ENCODE measurements around the gene ADCYAP1. TPM values are rescaled to one million over a fixed set of nuclear protein-coding genes. Genes with fewer than 3 reads are reported as not detected.

The ADCYAP1 gene
- total RNA-seq, 1 experiment from 2014 or later: not detected

GRCh38 chr18:926946-927345 is 22.3 kb downstream of the ADCYAP1 start:
- no peak for DNase-seq
- Mint-ChIP-seq H3K27ac (no peak overlapping the region), H3K27me3 (ENCODE audit: low read depth) (peaks cover 8% of the 10 kb centered on the region)

More at GRCh38 chr18:926946-927345, 22.3 kb downstream of the ADCYAP1 start:
- Histone ChIP-seq H2BK5ac (ENCODE audit: insufficient read length, low read length) (no peak overlapping the region), H3K9me3 (ENCODE audit: control insufficient read depth, low read depth, low read length) (no peaks in the 10 kb centered on the region), H3K4me2 (ENCODE audit: insufficient read depth, insufficient read length, low read length) (no peak overlapping the region), H4K91ac (ENCODE audit: insufficient read length, low read depth, low read length) (no peak overlapping the region), H3K79me2 (ENCODE audit: insufficient read depth, low read length) (no peaks in the 10 kb centered on the region), H3K4ac (ENCODE audit: low read depth, low read length) (no peak overlapping the region), H4K20me1 (ENCODE audit: control insufficient read depth, insufficient read depth, insufficient read length) (no peaks in the 10 kb centered on the region), H3K79me1 (ENCODE audit: insufficient read depth, low read depth, low read length, poor library complexity, severe bottlenecking) (no peaks in the 10 kb centered on the region), H4K8ac (replicated peaks; ENCODE audit: insufficient read length, low read depth, low read length) (no peak overlapping the region), H3T11ph (ENCODE audit: low read length) (no peak overlapping the region), H2AFZ (ENCODE audit: low read length) (no peak overlapping the region), H2BK20ac (ENCODE audit: low read depth, low read length, poor library complexity, severe bottlenecking) (no peak overlapping the region), H2BK12ac (ENCODE audit: insufficient read length, low read depth, low read length) (no peak overlapping the region), H2BK120ac (ENCODE audit: low read depth, low read length, poor library complexity, severe bottlenecking) (no peak overlapping the region), H2BK15ac (ENCODE audit: low read depth, low read length) (no peak overlapping the region), H3K27ac (ENCODE audit: insufficient read length, low read depth, low read length) (no peak overlapping the region), H3K18ac (ENCODE audit: insufficient read length, low read depth, low read length) (no peak overlapping the region), H3K27me3 (ENCODE audit: insufficient read depth, low read length) (no peaks in the 10 kb centered on the region), H3K4me1 (ENCODE audit: insufficient read depth, low read length) (no peaks in the 10 kb centered on the region; the same call in 1 of the 2 replicates), H3K14ac (ENCODE audit: insufficient read depth, low read length) (no peak overlapping the region), H4K5ac (ENCODE audit: insufficient read length, low read depth, low read length) (no peak overlapping the region), H3K23me2 (ENCODE audit: insufficient read length, low read depth, low read length, poor library complexity, severe bottlenecking) (no peaks in the 10 kb centered on the region), H3K23ac (ENCODE audit: insufficient read length, low read depth, low read length) (no peak overlapping the region), H3K9ac (ENCODE audit: extremely low read depth, insufficient read length, low read length) (no peak overlapping the region), H2AK5ac (ENCODE audit: insufficient read length, low read length) (no peak overlapping the region), H3K56ac (ENCODE audit: insufficient read length, low read depth, low read length) (no peak overlapping the region)
- Mint-ChIP-seq H3K4me1 (peaks cover 7 to 10% of the 10 kb centered on the region in 2 experiments), H3K9me3 (no peaks in the 10 kb centered on the region), H3K36me3 (ENCODE audit: insufficient read depth in 1 of 3, low read depth in 3 of 3) (no peaks in the 10 kb centered on the region), H3K4me3 (no peak overlapping the region)
- TF ChIP-seq CTCF (conservative IDR thresholded peaks at IDR 0.05): no peak
- no CpG with 5 or more reads among the region's 1 CpG for WGBS (ENCODE audit: extremely low coverage, insufficient read length, low lambda C conversion rate)
